GM18499 (cell line): Measurements from ENCODE around the gene USP17L27.
"Not testable (repeated sequence)": the region's sequence is repeated elsewhere in the genome, so short reads cannot be mapped to it uniquely, and the experiment has no call there.

Experiments used
- ATAC-seq: cut with Tn5 transposase; IDR thresholded peaks from one replicate; pipeline ENCODE4 v1.9.1; 2021; ENCODE audit warnings: moderate number of reproducible peaks; ENCODE audit not compliant: insufficient read depth, unreplicated experiment

USP17L27 gene

GRCh38 chr4:9343848-9344247 is at the start of gene USP17L27:
TSS of gene USP17L27 (plus strand) at chr4:9344148. CDS start at chr4:9344148, 0 bp downstream.
- not testable (repeated sequence) for ATAC-seq

GRCh38 chr4:9324191-9324590 is 19.8 kb upstream of the USP17L27 start:
- not testable (repeated sequence) for ATAC-seq

- ATAC-seq, result not testable (repeated sequence)
Measured at GRCh38 chr4:9324865-9325264, 19.1 kb upstream of the USP17L27 start, which contains the start of gene USP17L24. TSS of gene USP17L24 (plus strand) at chr4:9325165. CDS start at chr4:9325165, 0 bp downstream.

GRCh38 chr4:9329611-9330010 is 14.3 kb upstream of the USP17L27 start, which contains the start of gene USP17L25:
TSS of gene USP17L25 (plus strand) at chr4:9329911. CDS start at chr4:9329911, 0 bp downstream.
- not testable (repeated sequence) for ATAC-seq

GRCh38 chr4:9334358-9334757 is 9.6 kb upstream of the USP17L27 start, which contains the start of gene USP17L26:
TSS of gene USP17L26 (plus strand) at chr4:9334658. CDS start at chr4:9334658, 0 bp downstream.
- not testable (repeated sequence) for ATAC-seq

GRCh38 chr4:9339103-9339502 is 4.8 kb upstream of the USP17L27 start, which contains the start of gene USP17L5:
TSS of gene USP17L5 (plus strand) at chr4:9339403. CDS start at chr4:9339403, 0 bp downstream.
- ATAC-seq, result not testable (repeated sequence)

GRCh38 chr4:9348593-9348992 is 4.6 kb downstream of the USP17L27 start, which contains the start of gene USP17L28:
TSS of gene USP17L28 (plus strand) at chr4:9348893. CDS start at chr4:9348893, 0 bp downstream.
- ATAC-seq, result not testable (repeated sequence)

- not testable (repeated sequence) for ATAC-seq
Measured at GRCh38 chr4:9350866-9351265, 6.9 kb downstream of the USP17L27 start.

- ATAC-seq, result not testable (repeated sequence)
Measured at GRCh38 chr4:9353338-9353737, 9.4 kb downstream of the USP17L27 start, which contains the start of gene USP17L29. TSS of gene USP17L29 (plus strand) at chr4:9353638. CDS start at chr4:9353638, 0 bp downstream.

GRCh38 chr4:9362829-9363228 is 18.9 kb downstream of the USP17L27 start, which contains the start of gene USP17L30:
TSS of gene USP17L30 (plus strand) at chr4:9363129. CDS start at chr4:9363129, 0 bp downstream.
- ATAC-seq, result not testable (repeated sequence)

GRCh38 chr4:9379881-9380280 is 35.9 kb downstream of the USP17L27 start:
- not testable (repeated sequence) for ATAC-seq

GRCh38 chr4:9381012-9381534 is 37.1 kb downstream of the USP17L27 start:
- not testable (repeated sequence) for ATAC-seq

GRCh38 chr4:9384126-9384525 is 40.2 kb downstream of the USP17L27 start:
- no peak for ATAC-seq

- ATAC-seq, result not testable (repeated sequence)
Measured at GRCh38 chr4:9389001-9389400, 45.1 kb downstream of the USP17L27 start.
